HG03342 (cell line): ENCODE measurements around the gene LIMS3.
"Not testable (repeated sequence)": the region's sequence is repeated elsewhere in the genome, so short reads cannot be mapped to it uniquely, and the experiment has no call there.

Experiments used
- ATAC-seq: cut with Tn5 transposase; IDR thresholded peaks from one replicate; pipeline ENCODE4 v1.9.1; 2021; ENCODE audit warnings: mild to moderate bottlenecking, moderate library complexity; ENCODE audit not compliant: unreplicated experiment

The LIMS3 gene

DNA sequence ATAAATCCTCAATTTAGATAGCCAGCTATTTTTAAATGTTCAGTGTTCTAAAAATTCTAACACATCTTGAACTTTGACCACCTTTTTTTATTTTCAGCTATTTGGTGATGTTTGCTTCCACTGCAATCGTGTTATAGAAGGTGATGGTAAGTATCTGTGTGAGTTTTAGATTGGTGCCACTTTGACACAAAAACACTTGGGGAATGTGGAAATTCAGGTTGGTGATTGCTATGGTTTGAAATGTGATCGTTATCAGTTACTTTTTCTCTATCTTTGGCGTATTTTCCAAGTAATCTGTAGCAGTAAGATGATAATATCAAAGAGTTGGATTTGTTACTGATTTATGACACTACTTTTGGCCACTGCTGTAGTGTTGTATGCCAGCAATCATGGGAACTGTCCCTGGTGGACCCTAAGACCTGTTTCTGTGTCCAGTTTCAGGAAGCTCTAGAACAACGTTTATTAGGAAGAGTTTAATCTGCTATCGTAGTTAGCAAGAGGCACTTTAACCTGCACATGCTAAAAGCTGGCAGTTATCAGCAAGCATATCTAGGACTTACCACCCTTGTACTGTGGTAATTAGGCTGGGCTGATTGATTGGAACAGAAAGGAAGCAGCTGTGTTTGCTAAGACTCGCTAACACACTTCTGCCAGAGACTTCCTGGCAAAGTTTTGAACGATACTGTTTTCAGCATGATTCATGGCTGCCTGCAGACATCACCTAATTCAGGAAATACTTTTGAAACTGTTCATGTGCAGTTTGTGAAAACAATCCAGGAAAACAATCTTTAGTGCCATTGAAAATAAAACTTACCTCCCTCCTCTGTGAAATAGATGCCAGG is 23.3 kb downstream of the LIMS3 start:
- not testable (repeated sequence) for ATAC-seq

DNA sequence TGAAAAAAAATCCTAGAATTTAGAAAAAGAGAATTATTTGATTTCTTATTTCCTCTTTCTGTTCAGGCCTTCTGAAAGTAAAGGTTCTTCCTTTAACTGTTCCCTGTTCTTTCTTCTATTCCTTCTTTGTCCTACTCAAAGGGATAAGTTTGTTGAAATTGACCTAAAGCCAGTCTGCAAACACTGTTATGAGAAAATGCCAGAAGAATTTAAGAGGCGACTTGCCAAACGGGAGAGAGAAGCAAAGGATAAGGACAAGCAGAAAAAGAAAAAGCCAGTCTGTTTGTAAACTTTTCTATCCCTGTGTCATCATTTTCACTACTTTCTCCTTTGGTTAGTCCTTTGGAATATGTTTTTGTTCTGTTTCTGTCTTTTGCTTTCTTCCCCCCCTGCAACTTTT is 26.0 kb downstream of the LIMS3 start:
- ATAC-seq: not testable (repeated sequence)

DNA sequence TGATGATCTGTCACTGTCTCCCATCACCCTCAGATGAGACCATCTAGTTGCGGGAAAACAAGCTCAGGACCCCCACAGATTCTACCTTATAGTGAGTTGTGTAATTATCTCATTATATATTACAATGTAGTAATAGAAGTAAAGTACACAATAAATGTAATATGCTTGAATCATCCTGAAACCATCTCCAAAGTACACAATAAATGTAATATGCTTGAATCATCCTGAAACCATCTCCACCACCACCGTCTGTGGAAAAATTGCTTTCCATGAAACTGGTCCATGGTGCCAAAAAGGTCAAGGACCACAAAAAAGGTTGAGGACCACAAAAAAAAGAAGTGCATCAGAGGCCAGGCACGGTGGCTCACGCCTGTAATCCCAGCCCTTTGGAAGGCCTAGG is 29.3 kb downstream of the LIMS3 start:
- not testable (repeated sequence) for ATAC-seq

DNA sequence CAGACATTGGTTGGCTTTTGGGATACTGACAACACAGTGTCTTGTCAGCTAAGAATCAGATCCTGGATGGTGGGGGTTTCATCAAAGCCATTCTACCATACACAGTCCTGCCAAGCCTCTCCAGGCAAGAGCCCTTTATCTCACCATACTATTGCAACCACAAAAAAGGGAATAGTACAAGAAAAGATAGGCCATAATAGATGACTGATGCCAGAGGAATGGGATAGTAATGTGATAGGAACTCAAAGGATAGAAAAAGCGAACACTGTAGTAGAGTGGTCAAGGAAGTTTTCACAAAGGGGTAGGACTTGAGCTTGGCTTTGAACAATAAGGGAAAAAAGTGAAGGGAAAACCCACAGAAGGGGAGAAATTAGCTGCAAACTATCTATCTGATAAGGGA is 30.7 kb downstream of the LIMS3 start:
- ATAC-seq: not testable (repeated sequence)

DNA sequence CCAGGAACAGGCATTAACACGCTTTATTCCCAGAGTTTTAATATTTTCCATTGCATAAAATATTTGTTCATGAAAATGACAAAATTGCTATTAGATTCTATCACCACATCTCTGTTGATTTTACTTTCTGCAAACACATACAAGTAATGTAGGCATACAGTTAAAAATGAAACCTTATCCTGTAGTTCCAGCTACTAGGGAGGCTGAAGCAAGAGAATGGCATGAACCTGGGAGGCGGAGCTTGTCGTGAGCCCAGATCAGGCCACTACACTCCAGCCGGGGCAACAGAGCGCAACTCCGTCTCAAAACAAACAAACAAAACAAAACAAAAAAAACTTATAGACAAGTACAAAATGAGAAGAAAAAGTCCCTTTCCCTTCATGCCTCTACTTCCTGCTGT is 38.0 kb downstream of the LIMS3 start:
- ATAC-seq: not testable (repeated sequence)

DNA sequence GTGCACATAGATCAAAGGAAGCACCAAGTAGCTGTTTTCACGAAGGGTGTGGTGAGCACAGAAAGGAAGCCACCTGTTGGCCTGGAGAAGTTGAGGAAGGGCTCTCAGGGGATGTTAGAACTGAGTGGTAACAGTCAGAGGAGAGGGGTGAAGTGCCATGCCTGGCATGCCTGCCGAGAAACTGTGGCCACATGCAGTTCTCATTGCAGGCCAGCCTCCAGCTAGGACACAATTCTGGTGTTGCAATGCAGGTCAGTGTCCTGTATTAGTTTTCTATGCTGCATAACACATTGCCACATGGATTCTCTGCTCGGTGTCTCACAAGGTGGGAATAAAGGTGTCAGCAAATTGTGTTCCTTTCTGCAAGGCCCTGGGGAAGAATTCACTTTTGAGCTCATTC is 46.9 kb downstream of the LIMS3 start:
- not testable (repeated sequence) for ATAC-seq

DNA sequence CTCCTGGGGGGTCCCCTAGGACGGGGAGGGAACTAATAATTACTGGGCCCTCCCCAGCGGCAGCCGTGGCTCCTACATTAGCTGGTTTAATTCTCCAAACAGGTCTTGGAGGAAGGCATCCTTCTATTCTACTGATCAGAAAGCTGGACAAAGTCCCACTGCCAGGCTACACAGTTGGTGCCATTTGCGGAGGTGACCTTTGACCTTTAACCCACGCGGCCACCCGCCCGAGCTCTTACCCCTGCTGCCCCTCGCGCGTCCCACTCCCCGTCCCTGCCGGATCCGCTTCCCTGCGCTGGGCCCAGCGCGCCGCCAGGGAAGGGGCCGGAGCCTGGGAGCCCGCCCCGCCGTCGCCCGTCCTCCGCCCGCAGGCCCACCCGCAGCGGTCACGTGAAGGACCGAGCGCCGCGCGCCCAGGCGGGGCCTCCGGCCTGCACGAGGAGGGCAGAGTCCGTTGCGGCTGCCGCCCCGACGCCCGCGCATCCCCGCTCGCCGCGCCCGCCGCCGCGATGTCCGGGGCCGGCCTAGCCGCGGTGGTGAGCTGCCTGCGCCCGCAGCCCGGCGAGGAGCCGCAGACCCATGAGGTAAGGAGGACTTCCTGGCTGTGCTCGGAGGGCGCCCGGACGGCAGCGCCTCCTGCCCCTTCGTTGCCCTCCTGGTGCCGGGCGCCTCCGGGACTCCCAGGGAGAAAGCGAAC is 48.9 kb downstream of the LIMS3 start:
- not testable (repeated sequence) for ATAC-seq

DNA sequence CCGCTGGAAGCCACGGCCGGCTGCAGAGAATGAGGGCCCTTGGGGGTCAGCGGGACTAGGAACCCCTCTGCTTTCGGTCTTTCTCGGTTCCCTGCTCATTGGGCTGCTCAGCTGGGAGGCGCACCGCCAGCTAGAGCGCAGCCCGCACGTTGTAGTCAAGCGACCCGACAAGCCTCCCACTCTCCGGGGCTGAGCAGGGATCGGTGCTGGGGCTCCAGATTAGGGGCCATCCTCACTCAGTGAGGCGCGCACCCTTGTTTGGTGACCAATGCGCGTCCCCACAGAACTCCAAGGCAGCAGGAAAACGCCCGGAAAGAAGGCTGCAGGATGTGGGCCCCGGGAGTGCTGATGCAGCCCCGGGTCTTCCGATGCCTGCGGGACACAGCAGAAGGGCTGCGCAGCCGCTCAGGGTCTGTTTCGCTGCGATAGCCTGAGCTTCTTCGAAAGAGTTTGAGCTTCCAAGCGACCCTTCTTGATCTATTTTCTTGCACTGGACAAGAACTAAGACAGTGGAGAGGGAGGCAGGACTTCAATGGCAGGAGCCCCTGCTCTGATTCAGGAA is 49.6 kb downstream of the LIMS3 start:
- ATAC-seq: not testable (repeated sequence)

DNA sequence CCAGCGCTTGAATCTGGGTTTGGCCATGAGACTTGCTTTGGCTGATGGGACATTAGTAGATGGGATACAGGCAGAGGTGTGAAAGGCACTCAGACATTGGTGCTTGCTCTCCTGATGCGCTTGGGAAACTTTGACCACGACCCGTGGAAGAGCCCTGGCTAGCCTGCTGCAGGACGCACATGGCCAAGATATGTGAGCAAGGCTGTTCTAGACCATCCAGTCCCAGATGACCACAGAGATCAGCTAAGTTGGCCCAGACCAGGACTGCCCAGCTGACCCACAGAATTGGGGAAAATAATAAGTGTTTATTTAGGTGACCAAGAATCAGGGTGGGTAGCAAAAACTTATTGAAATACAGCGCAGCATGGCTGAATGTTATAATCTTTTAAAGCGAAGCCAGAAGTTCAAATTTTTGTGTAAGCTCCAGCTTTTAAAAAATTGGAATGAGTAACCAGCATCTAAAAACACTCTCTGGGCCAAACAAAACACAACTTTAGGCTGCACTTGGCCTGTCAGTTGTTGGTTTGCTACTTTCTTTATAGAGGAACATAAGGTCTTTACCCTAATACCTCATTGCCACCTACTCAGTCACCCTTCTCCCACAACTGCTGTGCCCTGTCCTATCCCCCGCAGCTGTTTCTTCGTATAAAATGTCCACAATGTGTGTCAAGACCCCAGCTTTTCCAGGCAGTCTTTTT is 51.8 kb downstream of the LIMS3 start:
- ATAC-seq: not testable (repeated sequence)

DNA sequence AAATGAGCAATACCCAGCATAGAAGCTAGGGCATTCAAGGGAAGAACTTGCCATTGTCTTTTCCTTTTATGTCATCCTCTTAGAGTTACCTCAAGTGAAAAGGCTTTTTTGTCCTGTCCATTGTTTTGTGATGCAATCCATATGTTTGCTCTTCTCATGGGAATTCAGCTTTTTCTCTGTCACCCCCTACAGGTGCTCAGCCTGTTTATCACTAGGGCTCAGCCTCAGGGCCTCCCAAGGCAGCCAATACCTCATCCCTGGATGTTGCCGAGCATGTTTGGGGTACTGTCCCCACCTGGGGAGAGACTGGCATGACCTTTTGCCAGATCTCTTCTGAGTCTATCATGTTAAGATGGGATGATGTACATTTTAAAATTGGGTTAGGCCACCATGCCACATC is 65.5 kb downstream of the LIMS3 start:
- not testable (repeated sequence) for ATAC-seq

DNA sequence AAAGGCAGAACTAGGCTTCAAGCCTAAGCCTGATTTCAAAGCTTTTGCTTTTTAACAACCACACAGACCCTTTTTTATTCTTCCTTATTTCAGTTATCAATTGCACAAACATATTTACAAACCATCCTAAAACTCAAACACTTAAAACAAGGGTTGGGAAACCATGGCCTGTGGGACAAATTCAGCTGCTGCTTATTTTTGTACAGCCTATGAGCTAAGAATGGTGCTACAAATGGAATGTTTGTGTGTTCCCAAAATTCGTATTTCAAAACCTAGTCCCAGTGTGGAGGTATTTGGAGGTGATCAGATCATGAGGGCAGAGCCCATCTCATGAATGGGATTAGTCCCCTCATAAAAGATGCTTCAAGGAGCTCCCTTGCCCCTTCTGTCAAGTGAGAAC is 67.0 kb downstream of the LIMS3 start:
- ATAC-seq: not testable (repeated sequence)

DNA sequence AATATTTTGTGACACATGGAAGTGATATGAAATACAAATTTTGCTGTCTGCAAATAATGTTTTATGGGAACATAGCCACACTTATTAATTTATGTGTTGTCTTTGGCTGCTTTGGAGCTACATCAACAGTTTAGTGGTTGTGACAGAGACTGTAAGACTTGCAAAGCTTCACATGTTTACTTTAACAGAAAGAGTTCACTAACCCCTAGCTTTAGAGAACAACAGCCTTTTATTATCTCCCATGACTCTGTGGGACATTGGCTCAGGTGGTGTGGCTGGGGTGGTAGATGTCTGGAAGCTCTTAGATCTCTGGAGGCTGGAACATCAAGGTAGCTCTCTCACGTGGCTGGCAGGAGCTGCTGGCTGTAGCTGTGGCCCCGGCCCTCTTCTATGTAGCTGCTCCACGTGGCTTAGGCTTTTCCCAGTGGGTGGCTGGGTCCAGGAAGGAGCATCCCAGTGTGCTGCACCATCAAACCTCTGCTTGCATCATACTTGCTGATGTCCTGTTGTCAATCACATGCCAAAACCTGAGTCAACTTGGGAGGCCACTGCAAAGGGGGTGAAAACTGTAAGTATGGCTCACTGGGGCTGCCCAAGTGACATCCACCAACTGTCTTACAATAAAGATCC is 67.7 kb downstream of the LIMS3 start:
- not testable (repeated sequence) for ATAC-seq

DNA sequence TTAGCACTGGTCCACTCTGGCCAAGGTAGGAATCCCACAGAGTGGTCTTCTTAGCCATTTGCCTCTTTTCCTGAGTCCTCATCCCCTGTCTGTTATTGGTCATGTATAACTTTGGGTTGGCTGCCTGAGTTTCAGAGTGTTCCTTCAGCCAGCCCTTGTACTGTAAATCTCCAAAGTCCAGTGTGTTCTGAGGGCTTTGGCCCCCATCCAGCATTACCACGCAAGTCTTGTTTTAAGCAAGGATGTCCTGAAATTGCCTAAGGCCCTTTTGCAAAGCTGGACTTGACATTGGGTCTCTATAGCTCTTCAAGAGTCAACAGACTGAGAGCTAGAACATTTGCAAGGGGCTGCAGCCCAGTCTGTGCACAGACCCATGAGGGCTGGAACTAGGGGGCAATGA is 68.4 kb downstream of the LIMS3 start:
- ATAC-seq: not testable (repeated sequence)

DNA sequence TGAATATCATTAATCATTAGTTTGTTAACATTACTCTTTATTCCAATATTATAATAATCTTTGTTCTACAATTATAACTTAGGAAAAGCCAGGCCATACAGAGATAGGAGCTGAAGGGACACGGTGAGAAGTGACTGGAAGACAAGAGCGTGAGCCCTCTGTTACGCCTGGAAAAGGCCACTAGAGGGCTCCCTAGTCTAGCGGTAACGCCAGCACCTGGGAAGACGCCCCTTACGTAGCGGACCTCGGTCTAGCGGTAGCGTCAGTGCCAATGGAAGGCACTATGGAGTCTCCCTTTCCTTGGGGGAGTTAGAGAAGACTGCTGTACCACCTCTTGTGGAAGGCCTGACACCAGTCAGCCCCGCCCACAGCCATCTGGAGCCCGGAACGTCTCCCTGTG is 71.4 kb downstream of the LIMS3 start:
- peak; percentile 44 for ATAC-seq

DNA sequence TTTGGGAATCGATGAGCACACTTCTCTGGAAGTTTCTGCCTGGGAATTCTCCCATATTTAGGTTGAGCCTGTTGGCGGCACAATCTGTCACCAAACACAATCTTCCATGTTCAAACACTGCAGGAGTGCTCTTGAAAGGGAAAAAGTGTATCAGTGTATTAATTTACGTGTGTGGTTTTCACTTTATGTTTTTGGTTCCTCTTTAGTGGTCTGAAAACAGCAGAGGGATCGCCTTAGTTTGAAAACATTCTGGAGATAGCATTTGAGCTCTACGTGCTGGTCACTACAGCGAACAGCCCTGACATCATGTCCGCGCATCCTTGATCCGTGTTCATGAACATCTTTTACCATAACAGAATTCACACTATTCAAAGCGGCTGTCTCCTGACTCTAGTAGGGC is 73.2 kb downstream of the LIMS3 start:
- ATAC-seq: not testable (repeated sequence)
